ENCODE results near the gene GMIP. TPM values are rescaled to one million over a fixed set of nuclear protein-coding genes. Genes with fewer than 3 reads are reported as not detected.
"Not testable (repeated sequence)": the region's sequence is repeated elsewhere in the genome, so short reads cannot be mapped to it uniquely, and the experiment has no call there.

Gene GMIP
- total RNA-seq, 3 donors from 2014 or later (not counting 1 experiment from before 2014, with no cell fraction given), result 134 to 188 (median 150) TPM

DNA sequence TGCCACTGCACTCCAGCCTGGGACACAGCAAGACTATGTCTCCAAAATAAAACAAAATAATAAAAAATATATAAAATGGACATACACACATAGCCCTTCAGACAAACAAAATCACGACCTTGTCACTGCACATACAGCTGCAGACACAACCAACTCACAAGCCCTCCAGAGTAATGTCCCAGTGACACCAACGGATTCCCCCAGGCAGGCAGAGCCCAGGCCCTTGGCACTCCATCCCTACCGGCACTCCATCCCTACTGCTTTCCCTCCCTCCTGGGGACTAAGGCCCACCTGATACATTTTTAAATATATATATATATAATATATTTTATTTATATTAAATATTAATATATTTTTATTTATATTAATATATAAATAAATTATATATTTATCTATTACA lies 43.6 kb upstream of the GMIP start:
- Histone ChIP-seq H3K36me3 (ENCODE audit: control insufficient read depth, insufficient read depth, low read length) (no peaks in the 10 kb centered on the region), H3K27me3 (ENCODE audit: control insufficient read depth, insufficient read depth, low read length) (no peaks in the 10 kb centered on the region), H3K4me1 (ENCODE audit: control insufficient read depth, insufficient read depth, low read length) (no peaks in the 10 kb centered on the region), H3K27ac (ENCODE audit: low read length) (no peak overlapping the region), H3K9me3 (ENCODE audit: control insufficient read depth, insufficient read depth, low read length) (peaks cover 25% of the 10 kb centered on the region), H3K4me3 (ENCODE audit: low read length) (no peak overlapping the region)
- no peak for DNase-seq
- 96% methylated on average over 2 of the region's 3 CpGs for WGBS (ENCODE audit: insufficient coverage)
- intact Hi-C loops (cut with micrococcal nuclease), result no loop called here
- Mint-ChIP-seq H3K4me1 (peaks cover 5 to 8% of the 10 kb centered on the region in 2 donors), H3K27ac (no peak overlapping the region), H3K27me3 (ENCODE audit: low read depth in 2 of 2) (no peaks in the 10 kb centered on the region), H3K4me3 (no peak overlapping the region), H3K9me3 (peaks cover 8 to 11% of the 10 kb centered on the region in 2 donors), H3K36me3 (no peaks in the 10 kb centered on the region)
- TF ChIP-seq, protein P1, sequence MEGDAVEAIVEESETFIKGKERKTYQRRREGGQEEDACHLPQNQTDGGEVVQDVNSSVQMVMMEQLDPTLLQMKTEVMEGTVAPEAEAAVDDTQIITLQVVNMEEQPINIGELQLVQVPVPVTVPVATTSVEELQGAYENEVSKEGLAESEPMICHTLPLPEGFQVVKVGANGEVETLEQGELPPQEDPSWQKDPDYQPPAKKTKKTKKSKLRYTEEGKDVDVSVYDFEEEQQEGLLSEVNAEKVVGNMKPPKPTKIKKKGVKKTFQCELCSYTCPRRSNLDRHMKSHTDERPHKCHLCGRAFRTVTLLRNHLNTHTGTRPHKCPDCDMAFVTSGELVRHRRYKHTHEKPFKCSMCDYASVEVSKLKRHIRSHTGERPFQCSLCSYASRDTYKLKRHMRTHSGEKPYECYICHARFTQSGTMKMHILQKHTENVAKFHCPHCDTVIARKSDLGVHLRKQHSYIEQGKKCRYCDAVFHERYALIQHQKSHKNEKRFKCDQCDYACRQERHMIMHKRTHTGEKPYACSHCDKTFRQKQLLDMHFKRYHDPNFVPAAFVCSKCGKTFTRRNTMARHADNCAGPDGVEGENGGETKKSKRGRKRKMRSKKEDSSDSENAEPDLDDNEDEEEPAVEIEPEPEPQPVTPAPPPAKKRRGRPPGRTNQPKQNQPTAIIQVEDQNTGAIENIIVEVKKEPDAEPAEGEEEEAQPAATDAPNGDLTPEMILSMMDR (IDR thresholded peaks at IDR 0.05), result no peak
- ATAC-seq, result peak in 1 of 3 donors; percentile 42

DNA sequence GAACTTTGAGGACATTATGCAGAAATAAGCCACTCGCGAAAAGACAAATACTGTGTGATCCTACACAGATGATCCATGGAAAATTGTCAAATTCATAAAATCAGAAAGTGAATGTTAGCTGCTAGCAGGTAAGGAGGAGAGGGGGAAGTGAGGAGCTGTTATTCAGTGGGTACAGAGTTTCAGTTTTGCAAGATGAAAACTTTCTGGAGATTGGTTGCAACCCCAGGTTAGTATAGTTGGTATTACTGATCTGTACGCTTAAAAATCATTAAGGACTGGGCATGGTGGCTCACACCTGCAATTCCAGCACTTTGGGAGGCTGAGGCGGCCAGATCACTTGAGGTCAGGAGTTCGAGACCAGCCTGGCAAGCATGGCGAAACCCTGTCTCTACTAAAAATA lies 43.1 kb upstream of the GMIP start:
- Mint-ChIP-seq H3K27me3 (ENCODE audit: low read depth in 2 of 2) (no peaks in the 10 kb centered on the region), H3K27ac (no peak overlapping the region), H3K9me3 (peaks cover 8 to 11% of the 10 kb centered on the region in 2 donors), H3K4me1 (peaks cover 5 to 8% of the 10 kb centered on the region in 2 donors), H3K36me3 (no peaks in the 10 kb centered on the region), H3K4me3 (no peak overlapping the region)
- Histone ChIP-seq H3K4me3 (ENCODE audit: low read length) (no peak overlapping the region), H3K9me3 (ENCODE audit: control insufficient read depth, insufficient read depth, low read length) (peaks cover 30% of the 10 kb centered on the region), H3K4me1 (ENCODE audit: control insufficient read depth, insufficient read depth, low read length) (no peaks in the 10 kb centered on the region), H3K27me3 (ENCODE audit: control insufficient read depth, insufficient read depth, low read length) (no peaks in the 10 kb centered on the region), H3K27ac (ENCODE audit: low read length) (no peak overlapping the region), H3K36me3 (ENCODE audit: control insufficient read depth, insufficient read depth, low read length) (no peaks in the 10 kb centered on the region)
- over 99% methylated on average over 6 of the region's 6 CpGs for WGBS (ENCODE audit: insufficient coverage)
- intact Hi-C loops (cut with micrococcal nuclease), result no loop called here
- no peak for ATAC-seq
- TF ChIP-seq, protein P1 (IDR thresholded peaks at IDR 0.05), result no peak
- DNase-seq, result no peak

DNA sequence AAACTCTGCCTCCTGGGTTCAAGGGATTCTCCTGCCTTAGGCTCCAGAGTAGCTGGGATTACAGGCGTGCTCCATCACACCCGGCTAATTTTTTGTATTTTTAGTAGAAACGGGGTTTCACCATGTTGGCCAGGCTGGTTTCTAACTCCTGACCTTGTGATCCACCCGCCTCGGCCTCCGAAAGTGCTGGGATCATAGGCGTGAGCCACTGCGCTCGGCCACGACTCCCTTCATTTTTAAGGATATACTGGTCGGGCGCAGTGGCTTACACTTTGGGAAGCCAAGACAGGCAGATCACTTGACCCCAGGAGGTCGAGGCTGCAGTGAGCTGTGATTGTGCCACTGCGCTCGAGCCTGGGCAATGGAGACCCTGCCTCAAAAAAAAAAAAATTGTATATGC lies 42.7 kb upstream of the GMIP start:
- WGBS (ENCODE audit: insufficient coverage), result 98% methylated on average over 15 of the region's 15 CpGs
- H3K36me3 ChIP-seq (ENCODE audit: control insufficient read depth, insufficient read depth, low read length); H3K27ac ChIP-seq (ENCODE audit: low read length); H3K27me3 ChIP-seq (ENCODE audit: control insufficient read depth, insufficient read depth, low read length); intact Hi-C loops (cut with micrococcal nuclease); H3K4me3 ChIP-seq (ENCODE audit: low read length); H3K27me3 Mint-ChIP-seq (ENCODE audit: low read depth in 2 of 2); H3K4me1 ChIP-seq (ENCODE audit: control insufficient read depth, insufficient read depth, low read length); DNase-seq; H3K4me3 Mint-ChIP-seq; ATAC-seq; H3K4me1 Mint-ChIP-seq; H3K27ac Mint-ChIP-seq; H3K36me3 Mint-ChIP-seq: not testable (repeated sequence)
- peaks cover 34% of the 10 kb centered on the region for H3K9me3 ChIP-seq (ENCODE audit: control insufficient read depth, insufficient read depth, low read length)
- peaks cover 8 to 11% of the 10 kb centered on the region in 2 donors for H3K9me3 Mint-ChIP-seq

DNA sequence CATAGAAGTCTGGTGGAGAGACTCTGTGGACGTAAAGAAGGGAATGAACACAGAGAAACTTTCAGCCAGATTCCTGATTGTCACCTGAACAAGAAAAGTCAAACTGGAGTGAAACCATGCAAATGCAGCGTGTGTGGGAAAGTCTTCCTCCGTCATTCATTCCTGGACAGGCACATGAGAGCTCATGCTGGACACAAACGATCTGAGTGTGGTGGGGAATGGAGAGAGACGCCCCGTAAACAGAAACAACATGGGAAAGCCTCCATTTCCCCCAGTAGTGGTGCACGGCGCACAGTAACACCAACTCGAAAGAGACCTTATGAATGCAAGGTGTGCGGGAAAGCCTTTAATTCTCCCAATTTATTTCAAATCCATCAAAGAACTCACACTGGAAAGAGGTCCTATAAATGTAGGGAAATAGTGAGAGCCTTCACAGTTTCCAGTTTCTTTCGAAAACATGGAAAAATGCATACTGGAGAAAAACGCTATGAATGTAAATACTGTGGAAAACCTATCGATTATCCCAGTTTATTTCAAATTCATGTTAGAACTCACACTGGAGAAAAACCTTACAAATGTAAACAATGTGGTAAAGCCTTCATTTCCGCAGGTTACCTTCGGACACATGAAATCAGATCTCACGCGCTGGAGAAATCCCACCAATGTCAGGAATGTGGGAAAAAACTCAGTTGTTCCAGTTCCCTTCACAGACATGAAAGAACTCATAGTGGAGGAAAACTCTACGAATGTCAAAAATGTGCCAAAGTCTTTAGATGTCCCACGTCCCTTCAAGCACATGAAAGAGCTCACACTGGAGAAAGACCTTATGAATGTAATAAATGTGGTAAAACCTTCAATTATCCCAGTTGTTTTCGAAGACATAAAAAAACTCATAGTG lies 36.0 kb upstream of the GMIP start:
- H3K9me3 ChIP-seq (ENCODE audit: control insufficient read depth, insufficient read depth, low read length), result peaks cover 72% of the 10 kb centered on the region
- no peak overlapping the region for H3K27ac Mint-ChIP-seq
- intact Hi-C loops (cut with micrococcal nuclease), result no loop called here
- H3K4me1 Mint-ChIP-seq, result peaks cover 27 to 29% of the 10 kb centered on the region in 2 donors
- H3K4me3 Mint-ChIP-seq, result no peak overlapping the region
- H3K36me3 ChIP-seq (ENCODE audit: control insufficient read depth, insufficient read depth, low read length), result peaks cover 62% of the 10 kb centered on the region
- H3K36me3 Mint-ChIP-seq, result peaks cover 44% of the 10 kb centered on the region
- no peak for DNase-seq
- WGBS (ENCODE audit: insufficient coverage), result 97% methylated on average over 19 of the region's 20 CpGs
- H3K4me3 ChIP-seq (ENCODE audit: low read length), result no peak overlapping the region
- H3K4me1 ChIP-seq (ENCODE audit: control insufficient read depth, insufficient read depth, low read length), result peaks cover 3% of the 10 kb centered on the region
- TF ChIP-seq, protein P1 (IDR thresholded peaks at IDR 0.05), result no peak
- no peaks in the 10 kb centered on the region for H3K27me3 Mint-ChIP-seq (ENCODE audit: low read depth in 2 of 2)
- H3K9me3 Mint-ChIP-seq, result peaks cover 2 to 4% of the 10 kb centered on the region in 2 donors
- H3K27ac ChIP-seq (ENCODE audit: low read length), result no peak overlapping the region
- H3K27me3 ChIP-seq (ENCODE audit: control insufficient read depth, insufficient read depth, low read length), result no peaks in the 10 kb centered on the region
- no peak for ATAC-seq

Data from natural killer cell (primary cell).